ENCODE measurements around the gene TMTC2.
"Not testable (repeated sequence)": the region's sequence is repeated elsewhere in the genome, so short reads cannot be mapped to it uniquely, and the experiment has no call there.

The TMTC2 gene

GRCh38 chr12:82730953-82731459 is 44.3 kb downstream of the TMTC2 start:
- no peak for DNase-seq

GRCh38 chr12:82740129-82741000 is 53.7 kb downstream of the TMTC2 start:
- no peak for DNase-seq

GRCh38 chr12:82745063-82745674 is 58.5 kb downstream of the TMTC2 start:
- no peak for DNase-seq

- no peak for DNase-seq
Measured at GRCh38 chr12:82745807-82746206, 59.1 kb downstream of the TMTC2 start.

- DNase-seq: no peak
Measured at GRCh38 chr12:82746668-82747067, 60.0 kb downstream of the TMTC2 start.

GRCh38 chr12:82749015-82749414 is 62.3 kb downstream of the TMTC2 start:
- DNase-seq: no peak

- no peak for DNase-seq
Measured at GRCh38 chr12:82754856-82755255, 68.2 kb downstream of the TMTC2 start.

- DNase-seq: no peak
Measured at GRCh38 chr12:82756303-82756702, 69.6 kb downstream of the TMTC2 start.

GRCh38 chr12:82757059-82757458 is 70.4 kb downstream of the TMTC2 start:
- DNase-seq: no peak

- no peak for DNase-seq
Measured at GRCh38 chr12:82757656-82758055, 71.0 kb downstream of the TMTC2 start.

GRCh38 chr12:82758749-82759330 is 72.1 kb downstream of the TMTC2 start:
- DNase-seq: no peak

GRCh38 chr12:82760423-82760822 is 73.7 kb downstream of the TMTC2 start:
- no peak for DNase-seq

GRCh38 chr12:82765206-82765605 is 78.5 kb downstream of the TMTC2 start:
- not testable (repeated sequence) for DNase-seq

GRCh38 chr12:82765971-82766705 is 79.4 kb downstream of the TMTC2 start:
- no peak for DNase-seq

GRCh38 chr12:82774666-82775065 is 88.0 kb downstream of the TMTC2 start:
- DNase-seq: no peak

- no peak for DNase-seq
Measured at GRCh38 chr12:82780517-82780916, 93.8 kb downstream of the TMTC2 start.

GRCh38 chr12:82781309-82781997 is 94.7 kb downstream of the TMTC2 start:
- no peak for DNase-seq

GRCh38 chr12:82783435-82783834 is 96.7 kb downstream of the TMTC2 start:
- no peak for DNase-seq

- no peak for DNase-seq
Measured at GRCh38 chr12:82787016-82787415, 100.3 kb downstream of the TMTC2 start.

- DNase-seq: no peak
Measured at GRCh38 chr12:82788594-82788993, 101.9 kb downstream of the TMTC2 start.

GRCh38 chr12:82789674-82790073 is 103.0 kb downstream of the TMTC2 start:
- DNase-seq: no peak

GRCh38 chr12:82793751-82794281 is 107.1 kb downstream of the TMTC2 start:
- DNase-seq: no peak
